T-helper 1 cell treated with Interleukin-12 subunit alpha and Interleukin-12 subunit beta and Interleukin-4 antibody, amounts not matched to agents 30 ng/mL and 1 ng/mL, for 36 hours (primary cell): ENCODE results near the gene MOV10L1. TPM values are rescaled to one million over a fixed set of nuclear protein-coding genes. Genes with fewer than 3 reads are reported as not detected.
"Not testable (repeated sequence)": the region's sequence is repeated elsewhere in the genome, so short reads cannot be mapped to it uniquely, and the experiment has no call there.

Experiments
- intact Hi-C: fragments of 100-400 bp; cut with micrococcal nuclease; formaldehyde crosslinking; loops from one replicate; pipeline ENCODE4 v1.15.1; 2024
- total RNA-seq: library from RNA; stranded (reverse); gene quantifications from 2 replicates; pipeline ENCODE4 v1.2.3, GENCODE V29; 2022

Gene MOV10L1
- total RNA-seq, 1 donor from 2014 or later, result not detected

- intact Hi-C loops, result no loop called here
Observed at GRCh38 chr22:50153056-50153755, 63.4 kb downstream of the MOV10L1 start.

- intact Hi-C loops, result no loop called here
Observed at GRCh38 chr22:50153756-50154140, 63.9 kb downstream of the MOV10L1 start.

GRCh38 chr22:50157709-50158375 is 68.0 kb downstream of the MOV10L1 start:
- intact Hi-C loops, result no loop called here

- intact Hi-C loops, result no loop called here
Observed at GRCh38 chr22:50160947-50161346, 71.1 kb downstream of the MOV10L1 start.

GRCh38 chr22:50161508-50162390 is 71.9 kb downstream of the MOV10L1 start:
- intact Hi-C loops, result no loop called here

- intact Hi-C loops, result no loop called here
Observed at GRCh38 chr22:50162391-50162956, 72.7 kb downstream of the MOV10L1 start.

GRCh38 chr22:50165436-50166123 is 75.8 kb downstream of the MOV10L1 start:
- intact Hi-C loops, result no loop called here

GRCh38 chr22:50167689-50168489 is 78.1 kb downstream of the MOV10L1 start:
- intact Hi-C loops, result no loop called here

- intact Hi-C loops, result not testable (repeated sequence)
Observed at GRCh38 chr22:50168490-50169180, 78.8 kb downstream of the MOV10L1 start.

GRCh38 chr22:50169181-50169759 is 79.5 kb downstream of the MOV10L1 start:
- intact Hi-C loops, result no loop called here

- intact Hi-C loops, result no loop called here
Observed at GRCh38 chr22:50169774-50170341, 80.1 kb downstream of the MOV10L1 start.

- intact Hi-C loops, result no loop called here
Observed at GRCh38 chr22:50170453-50171318, 80.9 kb downstream of the MOV10L1 start, which contains the start of gene PANX2. PANX2 (plus strand) TSS chr22:50170731; CDS start chr22:50170731, 0 bp downstream.

GRCh38 chr22:50171319-50171964 is 81.6 kb downstream of the MOV10L1 start:
- intact Hi-C loops, result no loop called here

GRCh38 chr22:50171965-50172421 is 82.2 kb downstream of the MOV10L1 start:
- intact Hi-C loops, result no loop called here

GRCh38 chr22:50173311-50173982 is 83.6 kb downstream of the MOV10L1 start:
- intact Hi-C loops, result no loop called here

- intact Hi-C loops, result no loop called here
Observed at GRCh38 chr22:50173983-50174355, 84.2 kb downstream of the MOV10L1 start.
